ENCODE measurements around the gene MAP10. TPM values are rescaled to one million over a fixed set of nuclear protein-coding genes. Genes with fewer than 3 reads are reported as not detected.

Gene MAP10
- total RNA-seq, 1 donor: 2.2 TPM

DNA sequence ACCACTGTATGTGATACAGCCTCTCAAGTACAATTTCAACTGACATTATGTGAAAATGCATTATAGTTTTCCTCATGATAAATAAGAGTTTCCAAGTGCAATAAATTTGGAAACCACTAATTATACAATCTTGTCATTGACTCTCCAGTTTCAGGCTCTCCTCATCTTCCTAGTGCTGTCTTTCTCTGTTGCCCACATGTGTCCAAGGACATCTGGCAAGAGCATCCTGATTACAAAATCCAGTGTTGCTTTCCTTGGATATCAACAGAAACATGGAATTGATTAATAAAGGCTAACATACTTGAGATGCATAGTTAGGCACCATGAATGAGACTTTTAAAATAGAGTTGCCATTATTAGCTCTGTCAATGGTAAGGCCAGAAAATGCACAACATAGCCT lies 15.6 kb upstream of the MAP10 start:
- TF ChIP-seq CTCF (IDR thresholded peaks at IDR 0.05; ENCODE audit: extremely low read depth, low read depth, low read length): no peak

DNA sequence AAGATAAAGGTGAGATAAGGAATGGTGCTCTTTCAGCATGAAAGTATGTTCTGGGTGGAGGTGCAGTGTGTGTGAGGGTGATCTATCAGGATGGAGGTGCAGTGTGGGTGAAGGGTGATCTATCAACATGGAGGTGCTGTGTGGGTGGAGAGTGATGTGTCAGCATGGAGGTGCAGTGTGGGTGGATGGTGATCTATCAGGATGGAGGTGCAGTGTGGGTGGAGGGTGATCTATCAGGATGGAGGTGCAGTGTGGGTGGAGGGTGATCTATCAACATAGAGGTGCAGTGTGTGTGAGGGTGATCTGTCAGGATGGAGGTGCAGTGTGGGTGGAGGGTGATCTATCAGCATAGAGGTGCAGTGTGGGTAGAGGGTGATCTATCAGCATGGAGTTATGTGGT lies 12.3 kb upstream of the MAP10 start:
- H3K4me2 ChIP-seq (ENCODE audit: insufficient read depth, low read length): no peak overlapping the region
- H3K79me2 ChIP-seq (ENCODE audit: insufficient read depth, low read length): no peaks in the 10 kb centered on the region
- no peaks in the 10 kb centered on the region for H3K36me3 ChIP-seq (ENCODE audit: insufficient read depth, low read length)
- H3K27ac ChIP-seq (ENCODE audit: low read depth, low read length): no peak overlapping the region
- no peaks in the 10 kb centered on the region for H4K20me1 ChIP-seq (ENCODE audit: insufficient read depth, low read length)
- no peak for TF ChIP-seq CTCF (IDR thresholded peaks at IDR 0.05; ENCODE audit: extremely low read depth, low read depth, low read length)
- no peak for DNase-seq (ENCODE audit: insufficient read length, low spot score, missing footprints)
- no peak overlapping the region for H3K4me3 ChIP-seq (ENCODE audit: insufficient read depth, low read length)
- no peaks in the 10 kb centered on the region for H3K9me3 ChIP-seq (ENCODE audit: low read depth, low read length)
- no peaks in the 10 kb centered on the region for H3K4me1 ChIP-seq (ENCODE audit: insufficient read depth, low read length)
- H2AFZ ChIP-seq (ENCODE audit: low read length): no peak overlapping the region
- H3K27me3 ChIP-seq (ENCODE audit: insufficient read depth, low read length): no peaks in the 10 kb centered on the region

More for the DNA sequence above, 15.6 kb upstream of the MAP10 start:
- Histone ChIP-seq H3K36me3 (ENCODE audit: insufficient read depth, low read length) (no peaks in the 10 kb centered on the region), H3K4me2 (ENCODE audit: insufficient read depth, low read length) (no peak overlapping the region), H3K27ac (ENCODE audit: low read depth, low read length) (no peak overlapping the region), H3K4me1 (ENCODE audit: insufficient read depth, low read length) (no peaks in the 10 kb centered on the region), H4K20me1 (ENCODE audit: insufficient read depth, low read length) (no peaks in the 10 kb centered on the region), H2AFZ (ENCODE audit: low read length) (no peak overlapping the region), H3K4me3 (ENCODE audit: insufficient read depth, low read length) (no peak overlapping the region), H3K27me3 (ENCODE audit: insufficient read depth, low read length) (no peaks in the 10 kb centered on the region), H3K9me3 (ENCODE audit: low read depth, low read length) (no peaks in the 10 kb centered on the region), H3K79me2 (ENCODE audit: insufficient read depth, low read length) (no peaks in the 10 kb centered on the region)
- DNase-seq (ENCODE audit: insufficient read length, low spot score, missing footprints): no peak

DNA sequence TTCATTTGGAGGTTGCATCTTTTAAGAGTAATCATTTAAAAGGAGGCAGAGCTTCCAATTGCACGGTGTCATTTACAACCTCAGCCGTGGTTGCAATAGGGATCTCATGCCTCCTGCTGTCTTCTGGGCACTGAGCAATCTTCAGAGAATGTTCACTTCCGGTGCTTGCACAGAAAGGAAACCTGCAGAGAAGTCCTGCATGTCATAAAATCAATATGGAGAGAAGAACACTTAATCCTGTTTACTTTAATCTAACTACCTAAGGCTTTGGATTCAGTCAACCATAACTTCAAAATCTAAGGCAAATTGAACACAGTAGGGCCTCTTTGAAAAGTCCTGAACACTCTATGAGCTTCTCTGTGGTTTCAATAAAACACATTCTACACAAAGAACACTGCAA lies 11.3 kb upstream of the MAP10 start:
- Histone ChIP-seq H3K4me2 (ENCODE audit: insufficient read depth, low read length) (no peak overlapping the region), H2AFZ (ENCODE audit: low read length) (no peak overlapping the region), H3K4me1 (ENCODE audit: insufficient read depth, low read length) (no peaks in the 10 kb centered on the region), H4K20me1 (ENCODE audit: insufficient read depth, low read length) (no peaks in the 10 kb centered on the region), H3K27ac (ENCODE audit: low read depth, low read length) (no peak overlapping the region), H3K27me3 (ENCODE audit: insufficient read depth, low read length) (no peaks in the 10 kb centered on the region), H3K9me3 (ENCODE audit: low read depth, low read length) (no peaks in the 10 kb centered on the region), H3K4me3 (ENCODE audit: insufficient read depth, low read length) (no peak overlapping the region), H3K79me2 (ENCODE audit: insufficient read depth, low read length) (no peaks in the 10 kb centered on the region), H3K36me3 (ENCODE audit: insufficient read depth, low read length) (no peaks in the 10 kb centered on the region)
- TF ChIP-seq CTCF (IDR thresholded peaks at IDR 0.05; ENCODE audit: extremely low read depth, low read depth, low read length): no peak
- peak; percentile 8 for DNase-seq (ENCODE audit: insufficient read length, low spot score, missing footprints)

DNA sequence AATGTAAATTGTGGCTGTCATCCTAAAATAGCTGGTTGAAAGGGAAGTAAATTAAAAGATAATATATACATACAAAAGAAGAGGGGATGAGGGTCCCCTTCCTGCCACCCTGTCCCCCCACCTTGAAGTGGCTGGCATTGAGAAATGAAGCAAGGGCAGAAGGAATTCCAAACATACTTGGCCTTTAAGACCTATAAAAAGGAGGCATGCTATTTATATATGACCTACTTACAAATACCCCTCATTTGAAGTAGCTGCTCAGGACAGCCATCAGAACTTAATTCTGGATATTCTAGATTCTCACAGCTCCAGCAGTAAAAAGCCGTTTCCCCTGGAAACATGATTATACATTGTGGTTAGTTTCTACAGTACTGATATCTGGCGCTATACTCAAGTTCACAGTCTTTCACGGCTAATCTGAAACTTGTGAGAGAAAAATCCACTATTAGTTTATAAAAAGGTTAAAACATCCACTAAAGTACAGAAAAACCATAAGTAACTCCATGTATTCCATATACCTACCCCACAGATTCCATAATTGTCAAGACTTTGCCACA lies 9.6 kb upstream of the MAP10 start:
- Histone ChIP-seq H3K36me3 (ENCODE audit: insufficient read depth, low read length) (no peaks in the 10 kb centered on the region), H3K4me3 (ENCODE audit: insufficient read depth, low read length) (no peak overlapping the region), H2AFZ (ENCODE audit: low read length) (no peak overlapping the region), H3K27me3 (ENCODE audit: insufficient read depth, low read length) (no peaks in the 10 kb centered on the region), H3K4me2 (ENCODE audit: insufficient read depth, low read length) (no peak overlapping the region), H3K9me3 (ENCODE audit: low read depth, low read length) (no peaks in the 10 kb centered on the region), H3K79me2 (ENCODE audit: insufficient read depth, low read length) (no peaks in the 10 kb centered on the region), H4K20me1 (ENCODE audit: insufficient read depth, low read length) (no peaks in the 10 kb centered on the region), H3K27ac (ENCODE audit: low read depth, low read length) (no peak overlapping the region), H3K4me1 (ENCODE audit: insufficient read depth, low read length) (no peaks in the 10 kb centered on the region)
- DNase-seq (ENCODE audit: insufficient read length, low spot score, missing footprints): peak; percentile 21
- no peak for TF ChIP-seq CTCF (IDR thresholded peaks at IDR 0.05; ENCODE audit: extremely low read depth, low read depth, low read length)

All from osteoblast (primary cell).